DMS 273 (cell line): Measurements from ENCODE around the gene REC8.
A peak's percentile ranks its signal among the peaks of the same experiment; 100 is the strongest.
"Not testable (repeated sequence)": the region's sequence is repeated elsewhere in the genome, so short reads cannot be mapped to it uniquely, and the experiment has no call there.

Experiments
- DNase-seq: peaks from one replicate; lab custom pipeline; 2025; ENCODE audit not compliant: unreplicated experiment; lab: John Stamatoyannopoulos, UW

Gene REC8

DNA sequence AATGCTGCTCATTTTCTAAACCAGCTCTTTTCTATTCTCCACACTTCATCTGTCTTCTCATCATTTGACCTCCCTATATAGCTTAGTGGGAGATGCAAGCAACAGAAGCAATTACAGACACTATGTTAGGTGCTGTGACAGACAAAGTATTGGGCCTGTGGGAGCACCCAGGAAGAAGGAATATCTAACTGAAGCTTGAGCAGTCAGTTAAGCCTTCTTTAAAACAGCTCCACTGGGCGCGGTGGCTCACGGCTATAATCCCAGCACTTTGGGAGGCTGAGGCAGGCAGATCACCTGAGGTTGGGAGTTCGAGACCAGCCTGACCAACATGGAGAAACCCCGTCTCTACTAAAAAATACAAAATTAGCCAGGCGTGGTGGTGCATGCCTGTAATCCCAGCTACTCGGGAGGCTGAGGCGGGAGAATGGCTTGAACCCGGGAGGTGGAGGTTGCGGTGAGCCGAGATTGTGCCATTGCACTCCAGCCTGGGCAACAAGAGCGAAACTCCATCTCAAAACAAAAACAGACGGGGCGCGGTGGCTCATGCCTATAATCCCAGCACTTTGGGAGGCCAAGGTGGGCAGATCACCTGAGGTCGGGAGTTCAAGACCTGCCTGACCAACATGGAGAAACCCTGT, 31.5 kb downstream of the REC8 start:
- not testable (repeated sequence) for DNase-seq

DNA sequence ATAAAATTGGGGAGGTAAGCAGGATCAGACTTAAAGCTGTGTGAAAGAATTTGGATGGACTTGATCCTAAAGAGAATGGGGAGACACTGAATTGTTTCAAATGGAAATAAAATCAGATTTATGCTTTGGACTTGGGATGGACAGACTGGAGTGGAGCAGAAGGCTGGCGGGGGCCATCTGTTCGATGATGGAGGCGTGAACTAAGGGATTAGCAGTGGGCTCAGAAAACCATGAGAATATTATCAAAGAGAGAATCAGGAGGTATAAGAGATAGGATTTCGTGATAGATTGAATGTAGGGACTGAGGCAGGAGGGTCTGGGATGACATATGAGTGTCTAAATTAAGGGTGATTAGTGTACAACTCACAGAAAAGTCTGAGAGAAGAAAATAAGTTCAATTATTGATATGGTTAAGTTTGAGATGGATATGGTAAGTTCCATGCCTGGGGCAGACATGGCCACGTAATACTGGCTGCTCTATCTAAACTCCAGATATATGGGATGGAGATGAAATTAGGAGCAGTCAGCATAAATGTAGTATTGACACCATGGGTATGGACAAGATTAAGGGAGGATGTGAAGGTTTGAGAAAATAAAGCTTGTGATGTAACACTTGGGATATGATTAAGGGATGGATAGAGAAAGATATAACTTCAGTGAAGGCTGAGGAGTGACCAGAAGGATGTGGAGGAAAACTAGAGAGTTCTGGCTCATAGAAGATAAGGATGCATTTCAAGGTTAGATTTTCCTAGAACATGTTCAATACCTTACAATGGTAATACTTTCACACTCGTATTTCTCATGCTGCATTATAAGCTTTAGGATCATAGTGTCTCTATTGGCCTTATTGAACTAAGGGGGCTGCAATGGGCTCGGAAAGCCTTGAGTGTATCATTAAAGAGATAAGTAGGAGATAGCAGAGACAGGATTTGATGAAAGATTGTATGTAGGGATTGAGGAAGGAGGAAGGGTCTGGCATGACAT, 32.6 kb downstream of the REC8 start:
- DNase-seq: peak; percentile 40

DNA sequence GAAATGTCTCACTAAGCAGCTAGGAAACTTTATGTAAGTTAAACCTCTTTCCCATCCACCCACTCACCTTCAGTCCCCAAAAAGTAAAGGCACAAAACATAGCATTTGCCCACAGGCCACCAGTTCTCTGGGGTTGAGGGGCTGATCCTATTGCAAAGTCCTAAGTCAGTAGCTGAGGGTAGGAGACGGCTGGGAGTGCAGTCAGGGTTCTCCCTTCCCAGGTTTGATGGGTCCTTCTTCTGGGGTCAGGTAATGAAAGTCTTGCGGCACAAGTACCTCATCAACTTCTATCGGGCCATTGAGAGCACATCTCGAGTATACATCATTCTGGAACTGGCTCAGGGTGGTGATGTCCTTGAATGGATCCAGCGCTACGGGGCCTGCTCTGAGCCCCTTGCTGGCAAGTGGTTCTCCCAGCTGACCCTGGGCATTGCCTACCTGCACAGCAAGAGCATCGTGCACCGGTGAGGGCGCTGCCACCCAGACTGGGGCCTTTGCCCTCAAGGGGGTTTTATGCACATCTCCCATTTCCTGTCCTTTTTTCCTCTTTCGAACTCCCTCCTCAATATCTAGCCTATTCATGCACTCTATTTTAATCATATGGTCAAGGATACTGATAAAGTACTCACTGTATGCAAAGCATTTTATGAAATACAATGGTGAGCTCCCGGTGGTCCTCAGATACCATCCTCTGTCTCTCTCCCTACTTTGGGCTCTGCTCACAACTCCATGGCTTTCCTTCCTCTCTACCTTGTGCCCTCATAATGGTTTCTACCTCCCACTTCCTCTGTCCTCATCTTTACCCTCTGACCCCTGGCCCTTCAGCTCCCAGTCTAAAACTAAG, 34.6 kb downstream of the REC8 start:
- DNase-seq: no peak

DNA sequence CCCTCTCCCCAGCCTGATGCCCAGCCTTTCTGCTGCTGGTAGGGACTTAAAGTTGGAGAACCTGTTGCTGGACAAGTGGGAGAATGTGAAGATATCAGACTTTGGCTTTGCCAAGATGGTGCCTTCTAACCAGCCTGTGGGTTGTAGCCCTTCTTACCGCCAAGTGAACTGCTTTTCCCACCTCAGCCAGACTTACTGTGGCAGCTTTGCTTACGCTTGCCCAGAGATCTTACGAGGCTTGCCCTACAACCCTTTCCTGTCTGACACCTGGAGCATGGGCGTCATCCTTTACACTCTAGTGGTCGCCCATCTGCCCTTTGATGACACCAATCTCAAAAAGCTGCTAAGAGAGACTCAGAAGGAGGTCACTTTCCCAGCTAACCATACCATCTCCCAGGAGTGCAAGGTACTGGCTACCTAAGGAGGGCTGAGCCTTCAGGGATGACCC, 35.2 kb downstream of the REC8 start:
- DNase-seq: no peak

DNA sequence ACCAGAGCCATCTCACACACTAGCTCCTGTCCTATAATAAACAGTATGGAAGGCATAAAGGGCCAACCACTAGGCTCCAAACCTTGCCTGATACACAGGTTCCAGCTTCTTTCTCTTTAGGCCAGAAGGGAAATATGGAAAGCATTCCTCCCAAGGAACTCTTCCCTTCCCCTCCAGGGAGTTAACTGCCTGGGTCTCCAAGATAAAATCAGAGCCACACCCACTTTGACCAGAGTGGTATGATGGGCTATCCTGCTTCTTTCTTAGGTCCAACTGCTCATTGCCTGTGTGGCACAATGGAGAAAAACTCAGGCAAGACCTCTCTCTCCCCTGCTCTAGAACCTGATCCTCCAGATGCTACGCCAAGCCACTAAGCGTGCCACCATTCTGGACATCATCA, 35.7 kb downstream of the REC8 start:
- no peak for DNase-seq

DNA sequence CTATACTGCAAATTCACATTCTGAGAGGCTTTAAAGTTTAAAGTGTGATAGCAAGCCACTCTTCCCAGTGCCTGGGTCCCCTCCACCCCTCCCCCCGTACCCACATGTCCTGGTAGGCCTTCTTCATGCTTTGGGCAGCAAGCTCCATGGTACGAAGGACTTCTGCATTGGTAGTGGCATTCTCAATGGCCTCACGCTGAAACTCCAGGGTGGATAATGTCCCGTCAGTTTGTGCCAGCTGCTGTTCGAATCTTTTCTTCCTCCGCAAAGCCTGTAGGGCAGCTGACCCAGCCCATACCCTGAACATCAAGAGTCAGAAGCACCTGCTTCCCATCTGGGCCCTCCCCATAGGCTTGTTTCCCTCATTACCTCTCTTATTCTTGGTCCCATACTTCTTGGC, 39.4 kb downstream of the REC8 start:
- DNase-seq: no peak

DNA sequence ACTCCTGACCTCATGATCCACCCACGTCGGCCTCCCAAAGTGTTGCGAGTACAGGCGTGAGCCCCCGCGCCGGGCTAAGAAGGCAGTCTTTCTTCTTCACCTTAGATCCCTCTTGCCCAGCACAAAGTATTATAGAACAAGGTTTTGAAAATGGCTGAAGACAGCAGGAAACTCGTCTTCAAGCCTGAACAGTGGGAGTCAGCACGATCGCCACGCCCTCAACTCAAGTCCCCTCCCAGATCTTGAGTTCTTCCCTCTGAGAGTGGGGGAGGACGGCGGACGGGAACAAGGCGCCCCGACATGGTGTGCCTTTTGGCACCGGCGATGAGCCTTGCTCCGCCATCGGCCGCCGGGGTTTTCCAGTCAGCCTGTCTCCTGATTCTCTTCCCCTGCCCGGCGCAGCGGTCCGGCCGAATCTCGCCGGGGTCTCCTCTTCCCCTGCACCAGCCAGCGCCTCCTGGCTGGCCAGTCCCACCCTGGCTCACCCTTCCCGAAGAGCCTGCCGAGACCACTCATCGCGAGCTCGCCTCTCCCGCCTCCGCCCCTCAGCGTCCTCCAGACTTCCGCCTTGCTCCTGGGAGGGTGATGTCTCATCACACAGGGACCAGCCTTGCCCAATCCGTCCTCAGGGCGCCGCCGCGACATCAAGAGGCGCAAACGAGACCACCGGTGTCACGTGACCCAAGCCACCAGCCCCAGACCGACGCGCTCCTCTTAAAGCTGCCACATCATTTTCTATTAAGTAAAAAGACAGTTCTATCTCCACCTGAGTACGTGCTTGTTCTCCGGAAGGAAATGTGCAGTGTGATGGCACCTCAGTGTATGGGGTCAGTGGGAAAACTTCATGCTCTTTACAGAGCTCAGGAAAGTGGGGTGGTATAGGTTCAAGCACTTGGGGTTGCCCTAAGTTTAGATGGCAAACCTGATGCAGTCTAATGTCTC, 41.3 kb downstream of the REC8 start, which contains the start of gene CHMP4A:
CHMP4A (minus strand) TSS at position 565 of the 942 bp plus-strand sequence; CDS start at position 516, 49 bp downstream.
- peak; percentile 99 for DNase-seq

DNA sequence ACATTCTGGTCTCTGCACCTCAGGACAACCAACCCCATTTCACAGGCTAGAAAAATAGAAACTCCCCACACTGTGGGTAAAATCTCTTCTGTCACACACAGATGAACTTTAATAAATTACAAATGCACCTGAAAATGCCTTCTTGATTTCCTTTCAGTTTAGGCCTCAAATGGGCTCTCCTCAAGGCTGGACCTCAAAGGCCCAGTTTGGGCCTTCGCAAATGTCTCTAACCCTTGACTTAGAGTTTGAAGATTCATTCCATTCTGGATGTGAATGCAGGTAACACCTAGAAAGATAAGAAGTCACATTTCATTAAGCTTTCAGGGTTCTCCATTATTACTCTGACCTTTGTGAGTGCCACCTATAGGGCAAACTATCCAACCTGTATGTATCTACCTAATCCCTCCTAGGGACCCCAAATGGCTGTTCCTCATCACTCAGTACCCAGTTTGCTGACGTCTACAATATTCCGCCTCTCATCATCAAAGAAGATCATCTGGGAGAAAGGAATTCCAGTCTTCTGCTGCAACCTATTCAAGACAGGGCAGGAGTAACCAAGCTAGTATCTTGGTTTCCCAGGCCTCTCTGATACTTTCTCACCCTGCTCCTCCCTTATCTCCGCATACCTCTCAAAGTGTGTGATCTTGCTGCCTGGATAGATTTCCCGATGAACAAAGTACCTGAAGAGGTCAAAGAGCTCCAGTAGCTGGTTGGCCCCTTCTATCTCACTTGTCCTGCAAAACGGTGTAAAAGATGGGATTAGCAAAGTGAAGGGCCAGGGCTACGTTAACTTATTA, 42.2 kb downstream of the REC8 start:
- DNase-seq: no peak

DNA sequence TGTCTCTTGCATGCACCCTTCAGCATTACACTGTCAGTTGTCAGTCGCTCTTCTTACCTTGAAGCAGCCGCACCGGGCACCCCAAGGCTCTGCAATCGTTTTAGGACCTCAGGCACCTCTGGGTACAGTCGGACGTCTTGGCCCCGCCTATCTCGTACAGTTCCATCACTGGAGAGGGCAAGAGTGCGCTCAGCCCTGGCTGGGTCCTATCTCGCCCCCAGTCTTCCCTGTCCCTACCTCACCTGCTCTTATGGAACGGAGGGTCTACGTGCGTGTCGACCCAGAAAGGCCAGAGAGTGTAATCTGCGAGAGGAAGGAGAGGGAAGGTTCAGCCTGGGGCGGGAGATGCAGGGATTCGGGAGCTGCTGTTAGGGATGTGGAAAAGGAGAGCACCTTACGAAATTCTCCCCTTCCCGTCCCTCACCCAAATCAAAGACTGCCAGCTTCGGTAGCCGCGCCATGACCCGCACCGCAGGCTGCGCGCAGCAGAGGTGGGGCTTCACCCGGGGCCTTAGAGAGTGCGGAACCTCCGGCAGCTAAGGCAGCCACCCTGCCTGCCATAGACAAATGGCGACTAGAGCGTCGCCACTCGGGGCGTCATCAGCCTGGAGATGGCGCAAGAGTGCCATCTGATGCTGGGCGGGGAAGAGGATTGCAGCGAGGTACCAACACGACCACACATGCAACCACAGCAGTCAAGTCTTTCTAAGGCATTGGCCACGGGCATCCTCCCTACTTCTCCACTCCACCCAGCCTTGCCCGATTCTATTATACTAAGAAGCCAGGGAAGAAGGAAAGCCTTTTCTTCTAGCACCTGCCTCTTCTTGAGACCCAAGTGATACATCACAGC, 43.8 kb downstream of the REC8 start, which contains the start of gene MDP1:
MDP1 (minus strand) TSS at position 572 of the 850 bp plus-strand sequence; CDS start at position 461, 111 bp downstream.
- DNase-seq: peak; percentile 94

DNA sequence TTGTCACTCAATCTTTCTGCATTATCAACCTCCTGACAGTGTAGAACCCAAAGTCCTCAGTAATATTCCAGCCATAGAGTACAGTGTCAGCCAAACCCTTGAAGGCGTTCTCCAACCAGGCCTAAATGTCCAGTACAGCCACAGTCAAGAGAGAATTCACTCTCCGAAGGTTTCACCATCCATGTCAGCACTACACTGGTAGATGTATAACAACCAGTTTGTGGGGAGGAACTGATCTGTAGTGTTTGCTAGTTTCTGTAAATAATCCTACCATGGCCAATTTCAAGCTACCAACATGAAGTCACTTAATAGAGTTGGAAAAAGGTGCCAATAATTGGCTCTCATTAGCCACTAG, 44.4 kb downstream of the REC8 start:
- no peak for DNase-seq

DNA sequence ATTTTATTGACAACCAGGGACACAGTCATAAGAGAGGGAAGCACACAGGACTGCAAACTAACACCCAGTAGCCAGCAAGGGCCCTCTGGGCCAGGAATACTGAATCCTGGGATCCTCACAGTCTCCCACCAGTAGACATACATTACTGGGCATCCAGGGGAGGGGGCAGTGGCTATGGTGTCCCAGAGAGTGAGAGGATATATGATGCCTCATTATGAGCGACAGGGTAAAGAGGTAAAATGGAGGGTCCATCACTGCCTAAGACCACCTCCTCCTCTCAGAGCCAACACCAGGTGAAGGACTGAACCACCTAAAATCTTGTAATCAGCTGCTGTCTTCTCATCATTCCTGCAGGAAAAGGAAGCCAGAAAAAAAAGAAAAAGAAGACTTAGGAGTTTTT, 45.0 kb downstream of the REC8 start:
- DNase-seq: not testable (repeated sequence)

DNA sequence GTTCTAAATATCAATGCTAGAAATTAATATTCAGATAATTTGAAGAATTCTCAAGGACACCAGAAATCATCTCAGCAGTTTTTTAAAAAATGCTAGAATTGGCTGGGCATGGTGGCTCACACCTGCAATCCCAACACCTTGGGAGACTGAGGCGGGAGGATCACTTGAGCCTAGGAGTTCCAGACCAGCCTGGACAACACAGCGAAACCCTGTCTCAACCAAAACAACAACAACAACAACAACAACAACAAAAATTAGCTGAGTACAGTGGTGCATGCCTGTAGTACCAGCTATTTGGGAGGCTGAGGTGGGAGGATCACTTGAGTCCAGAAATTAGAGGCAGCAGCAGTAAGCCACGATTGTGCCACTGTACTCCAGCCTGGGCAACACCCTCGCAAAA, 47.2 kb downstream of the REC8 start:
- DNase-seq: no peak

DNA sequence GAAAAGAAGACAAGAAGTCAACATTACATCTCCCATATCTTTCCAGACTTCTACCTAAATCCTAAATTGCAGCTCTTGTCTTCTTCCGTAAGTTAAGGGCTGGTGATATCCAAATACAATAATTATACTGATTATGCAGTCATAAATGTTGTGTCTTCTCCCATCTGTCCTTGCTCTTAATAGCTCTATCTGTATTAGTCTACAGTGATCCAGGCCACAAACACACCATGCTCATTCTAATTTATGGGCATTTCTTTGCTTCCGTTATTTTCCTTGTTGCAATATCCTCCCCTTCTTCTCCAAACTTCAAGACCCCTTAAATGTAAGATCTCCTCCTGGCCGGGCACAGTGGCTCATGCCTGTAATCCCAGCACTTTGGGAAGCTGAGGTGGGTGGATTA, 47.6 kb downstream of the REC8 start:
- DNase-seq: no peak

DNA sequence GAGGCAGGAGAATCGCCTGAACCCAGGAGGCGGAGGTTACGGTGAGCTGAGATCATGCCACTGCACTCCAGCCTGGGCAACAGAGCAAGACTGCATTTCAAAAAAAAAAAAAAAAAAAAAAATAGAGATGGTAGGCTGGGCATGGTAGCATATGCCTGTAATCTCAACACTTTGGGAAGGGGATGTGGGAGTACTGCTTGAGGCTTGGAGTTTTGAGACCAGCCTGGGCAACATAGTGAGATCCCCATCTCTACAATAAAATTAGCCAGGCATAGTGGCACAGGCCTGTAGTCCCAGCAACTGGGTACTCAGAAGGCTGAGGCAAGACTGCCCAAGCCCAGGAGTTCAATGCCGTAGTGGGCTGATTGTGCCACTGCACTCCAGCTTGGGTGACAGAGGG, 51.1 kb downstream of the REC8 start:
- DNase-seq: not testable (repeated sequence)

DNA sequence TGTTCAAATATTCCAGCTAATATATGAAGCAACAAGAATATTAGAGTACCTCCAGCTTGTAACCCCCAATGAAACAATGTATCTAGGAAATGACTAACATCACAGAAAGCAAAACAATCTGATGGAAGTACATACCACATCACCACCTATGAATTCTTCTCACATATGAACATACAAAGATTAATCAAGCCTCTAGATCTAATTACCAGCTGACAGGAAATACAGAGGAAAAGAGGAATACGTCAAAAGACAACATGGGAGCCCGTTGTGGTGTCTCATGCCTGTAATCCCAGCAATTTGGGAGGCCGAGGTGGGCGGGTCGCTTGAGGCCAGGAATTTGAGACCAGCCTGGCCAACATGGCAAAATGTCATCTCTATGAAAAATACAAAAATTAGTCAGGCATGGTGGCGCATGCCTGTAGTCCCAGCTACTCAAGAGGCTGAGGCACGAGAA, 52.8 kb downstream of the REC8 start:
- no peak for DNase-seq

DNA sequence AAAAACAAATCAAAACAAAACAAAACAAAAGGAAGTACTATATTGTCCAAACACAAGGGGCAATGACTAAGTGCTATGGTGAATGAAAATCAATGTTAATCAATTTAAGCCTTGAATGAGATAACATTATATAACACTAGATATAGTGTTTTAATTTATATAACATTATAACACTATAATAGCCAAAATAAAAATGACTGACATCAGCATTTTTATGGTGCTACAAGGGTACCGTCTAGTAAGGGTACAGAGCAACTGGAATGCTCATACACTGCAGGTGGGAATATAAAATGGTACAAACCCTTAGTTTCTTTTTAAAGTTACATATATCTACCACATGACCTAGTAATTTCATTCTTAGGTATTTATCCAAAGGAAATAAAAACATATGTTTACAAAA, 54.6 kb downstream of the REC8 start:
- no peak for DNase-seq

DNA sequence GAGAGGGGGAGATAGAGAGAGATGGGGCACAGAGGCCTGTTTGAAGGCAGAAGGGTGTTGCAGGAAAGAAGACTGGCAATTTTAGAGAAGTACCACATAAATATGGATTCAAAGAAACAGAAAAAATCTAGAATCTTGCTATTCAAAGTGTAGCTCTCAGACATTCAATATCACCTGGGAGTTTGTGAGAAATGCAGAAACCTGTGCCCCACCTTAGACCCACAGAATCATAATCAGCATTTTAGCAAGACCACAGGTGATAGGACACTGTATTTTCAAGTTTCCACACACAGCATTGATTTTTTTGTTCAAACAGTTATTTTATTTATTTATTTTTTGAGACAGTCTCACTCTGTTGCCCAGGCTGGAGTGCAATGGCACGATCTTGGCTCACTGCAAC, 57.0 kb downstream of the REC8 start:
- no peak for DNase-seq
